Stimulated activated CD4-positive, alpha-beta T cell treated with anti-CD3 and anti-CD28 coated beads, TNF-alpha, amount 100 ng/mL, for 1 hour (primary cell): ENCODE measurements around the gene RBM47.
A peak's percentile ranks its signal among the peaks of the same experiment; 100 is the strongest.
"Not testable (repeated sequence)": the region's sequence is repeated elsewhere in the genome, so short reads cannot be mapped to it uniquely, and the experiment has no call there.

ENCODE experiments used
- DNase-seq, 3 donors: peaks; one replicate each; pipeline ENCODE4 v3.0.0-alpha.2; 2020; ENCODE audit warnings: low read depth in 3 of 3, low spot score in 1 of 3

The RBM47 gene

DNA sequence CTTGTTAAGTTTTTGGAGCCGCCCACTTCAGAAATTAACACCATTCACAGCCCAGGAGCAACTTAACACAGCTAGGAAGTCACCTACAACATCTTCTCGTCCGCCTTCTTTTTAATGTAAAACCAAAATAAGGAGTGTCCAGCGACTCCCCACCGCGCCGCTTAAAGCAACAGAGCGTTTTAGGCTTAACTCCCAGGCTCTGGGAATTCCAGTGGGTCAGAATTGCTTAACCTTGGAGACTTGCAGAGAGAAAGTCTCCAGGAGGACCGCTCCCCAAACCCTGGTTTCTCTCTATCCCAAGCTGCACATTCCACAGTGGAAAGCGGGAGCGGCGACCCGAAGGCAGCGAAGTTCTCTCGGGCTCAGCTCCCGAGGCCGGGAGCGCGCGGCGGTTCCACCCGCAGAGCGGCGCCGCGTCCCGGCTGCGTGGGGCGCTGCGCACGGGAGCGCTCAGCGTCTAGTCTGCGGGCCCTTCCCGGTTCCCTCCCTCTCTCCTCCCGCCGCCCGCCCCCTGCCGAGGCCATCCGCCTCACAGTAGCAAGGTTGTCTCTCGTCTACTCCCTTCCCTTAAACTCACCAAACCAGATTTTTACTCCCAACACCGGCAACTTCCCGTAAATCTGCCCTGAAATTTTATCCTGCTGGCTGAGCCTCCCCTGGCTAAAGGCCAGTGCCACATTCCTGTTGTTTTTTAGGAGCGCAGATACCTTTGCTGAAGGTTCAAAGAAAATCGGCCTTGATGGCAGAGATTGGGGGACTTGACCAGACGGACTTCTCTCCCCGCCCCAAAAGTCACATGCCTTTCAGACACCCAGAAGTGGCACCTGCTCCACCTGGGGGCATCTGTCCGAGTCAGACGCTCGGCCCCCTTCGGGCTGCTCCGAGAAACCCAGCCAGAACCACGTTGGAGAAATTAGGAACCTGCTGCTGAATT, at the start of gene RBM47:
Gene RBM47, minus strand, starts transcription at position 464 of the 934 bp plus-strand sequence. CDS start 190,971 bp downstream, outside the sequence.
- DNase-seq = peak in 1 of 3 donors; percentile 15

DNA sequence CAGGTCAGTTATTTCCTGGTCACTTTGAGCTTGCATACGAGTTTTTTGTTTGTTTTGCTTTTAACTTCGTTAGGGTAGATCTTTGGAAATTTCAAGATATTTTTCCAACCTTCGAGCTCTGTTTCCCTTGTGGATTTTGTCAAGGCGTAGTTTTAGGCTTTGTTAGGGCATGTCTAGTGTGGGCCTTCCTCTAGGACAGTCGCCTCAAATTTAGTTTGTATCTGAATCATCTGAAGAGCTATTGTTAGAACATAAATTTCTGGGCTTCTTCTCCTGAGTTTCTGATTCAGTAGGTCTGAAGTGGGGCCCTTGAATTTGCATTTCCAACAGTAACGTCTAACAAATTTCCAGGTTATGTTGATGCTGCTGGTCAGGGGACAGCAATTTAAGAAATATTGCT, 48.8 kb upstream of the RBM47 start:
- no peak for DNase-seq

DNA sequence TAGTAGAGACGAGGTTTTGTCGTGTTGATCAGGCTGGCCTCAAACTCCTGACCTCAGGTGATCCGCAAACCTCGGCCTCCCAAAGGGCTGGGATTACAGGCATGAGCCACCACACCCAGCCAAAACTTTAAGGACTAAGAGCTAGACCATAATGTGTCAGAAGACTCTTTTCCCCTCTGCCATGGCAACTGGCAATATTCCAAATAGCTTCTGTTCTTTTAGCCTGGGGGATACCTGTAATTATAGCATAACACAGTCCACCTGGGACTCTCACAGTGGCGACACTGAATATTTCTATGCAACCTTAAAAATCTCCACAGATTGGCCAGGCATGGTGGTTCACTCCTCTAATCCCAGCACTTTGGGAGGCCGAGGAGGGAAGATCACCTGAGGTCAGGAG, 45.5 kb upstream of the RBM47 start:
- DNase-seq = no peak

DNA sequence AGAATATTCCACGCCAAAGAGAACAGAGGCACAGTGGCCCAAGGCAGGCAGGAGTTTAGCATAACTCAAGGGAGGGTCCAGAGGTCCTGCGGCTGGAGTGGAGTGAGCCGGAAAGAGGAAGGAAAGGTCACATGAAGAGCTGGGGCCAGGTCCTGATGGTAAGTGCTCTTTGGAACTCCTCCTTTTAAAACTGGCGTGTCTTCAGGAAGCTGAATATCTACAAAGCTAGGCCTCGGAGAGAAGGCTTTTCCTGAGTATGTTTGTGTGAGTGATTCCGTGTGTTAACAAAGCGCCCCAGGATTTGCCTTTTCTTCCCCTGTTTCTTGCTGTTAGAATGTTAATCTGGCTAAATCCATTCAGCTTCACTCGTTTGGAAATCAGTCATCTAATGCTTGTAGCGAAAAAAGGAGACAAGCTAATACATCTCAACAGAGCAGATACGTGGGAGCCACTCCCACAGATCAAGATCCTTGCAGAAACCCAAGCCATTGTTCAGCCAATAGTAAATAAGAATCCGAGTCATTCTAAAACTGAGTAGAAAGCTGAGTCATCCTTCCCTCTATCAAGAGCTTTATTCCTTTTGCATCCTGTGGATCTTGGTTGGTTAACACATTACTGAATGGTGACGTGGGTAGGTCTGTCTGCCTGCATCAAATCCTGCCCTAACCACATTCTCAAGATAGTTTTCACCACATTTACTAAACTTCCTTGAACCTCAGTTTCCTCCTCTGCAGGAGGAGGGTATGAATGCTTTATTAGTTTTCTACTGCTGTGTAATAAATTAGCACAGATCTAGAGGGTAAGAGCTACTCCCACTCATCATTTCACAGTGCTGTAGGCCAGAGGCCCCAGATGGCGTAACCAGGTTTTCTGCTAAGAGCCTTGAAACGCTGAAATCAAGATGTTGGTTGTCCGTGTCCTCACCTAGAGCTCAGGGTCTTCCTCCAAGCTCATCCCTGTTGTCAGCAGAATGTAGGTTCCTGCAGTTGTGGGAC, 43.2 kb upstream of the RBM47 start:
- no peak for DNase-seq

DNA sequence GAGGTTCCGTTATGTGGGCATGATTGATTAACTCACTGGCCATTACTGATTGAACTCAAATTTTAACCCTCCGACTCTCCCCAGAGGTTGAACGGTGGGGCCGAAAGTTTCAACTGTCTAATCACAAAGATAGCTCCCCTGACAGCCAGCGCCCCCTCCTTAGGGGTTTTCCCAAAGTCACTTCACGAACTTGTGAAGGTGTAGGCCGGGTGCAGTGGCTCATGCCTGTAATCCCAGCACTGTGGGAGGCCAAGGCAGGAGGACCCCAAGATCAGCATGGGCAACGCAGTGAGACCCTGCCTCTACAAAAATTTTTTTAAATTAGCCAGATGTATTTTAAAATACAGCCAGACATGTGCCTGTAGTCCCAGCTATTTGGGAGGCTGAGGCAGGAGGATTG, 39.8 kb upstream of the RBM47 start:
- DNase-seq = no peak

DNA sequence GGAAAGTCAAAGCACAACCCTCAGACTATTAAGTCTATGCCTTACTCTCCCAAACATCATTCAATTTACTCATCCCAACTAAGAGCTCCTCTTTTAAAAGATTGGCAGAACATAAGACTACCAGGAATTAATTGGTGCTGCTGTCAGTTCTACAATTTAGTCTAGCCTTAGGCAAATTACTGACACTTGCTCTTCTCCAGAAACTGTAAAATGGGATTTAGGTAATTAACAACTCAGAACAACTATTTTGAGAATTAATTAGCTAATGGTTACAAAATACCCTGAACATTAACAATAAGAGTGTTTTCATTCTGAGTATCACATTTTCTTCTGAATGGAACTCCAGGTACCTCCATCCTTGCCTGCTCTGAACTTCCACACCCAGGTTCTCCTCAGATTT, 36.2 kb upstream of the RBM47 start:
- no peak for DNase-seq

DNA sequence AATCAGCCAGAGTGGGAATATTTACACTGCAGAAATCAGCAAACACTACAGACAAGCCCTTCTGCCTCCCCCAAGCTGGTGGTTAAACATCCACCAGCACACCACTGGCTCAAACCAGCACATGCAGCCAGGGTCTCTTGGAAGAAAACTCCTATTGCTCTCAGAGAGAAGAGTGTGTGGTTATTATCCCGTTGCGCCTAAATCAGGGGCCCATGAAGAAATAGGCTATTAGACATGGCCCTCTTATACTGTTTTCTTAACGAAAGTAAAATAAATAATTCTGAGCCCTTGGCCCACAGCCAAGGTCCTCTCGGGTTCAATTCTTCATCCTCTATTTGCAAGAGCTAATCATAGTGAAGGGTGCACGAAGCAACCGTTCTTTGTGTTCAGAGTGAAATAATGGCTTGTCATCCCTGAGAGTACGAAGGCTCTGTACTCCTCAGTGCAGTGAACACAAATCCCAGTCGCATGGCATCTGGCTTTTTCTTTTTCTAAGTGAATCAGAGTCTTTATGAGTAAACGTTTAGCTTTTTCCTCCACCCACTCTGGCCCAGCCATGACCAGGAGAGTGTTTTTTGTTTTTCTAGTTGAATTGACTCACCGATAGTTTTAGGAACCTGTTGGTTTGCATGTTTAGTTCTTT, 33.4 kb upstream of the RBM47 start:
- no peak for DNase-seq

DNA sequence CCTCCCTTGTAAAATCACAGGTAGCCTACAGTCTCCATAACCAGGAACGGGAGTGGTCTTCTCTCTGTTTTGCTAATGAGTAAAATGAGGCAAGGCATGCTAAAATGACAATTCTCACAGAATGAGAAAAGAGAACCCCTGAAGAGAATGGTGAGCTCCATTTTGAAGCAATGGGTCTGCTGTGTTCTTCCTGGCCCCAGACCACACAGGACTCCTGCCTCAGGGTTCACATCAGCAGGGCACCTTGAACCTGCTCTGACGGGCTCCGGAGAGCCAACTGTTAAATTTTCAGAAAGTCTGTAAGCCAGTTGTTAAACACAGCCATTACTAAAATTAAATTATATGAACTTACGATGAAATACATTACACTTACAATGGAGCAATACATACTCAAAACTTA, 32.1 kb upstream of the RBM47 start:
- no peak for DNase-seq

DNA sequence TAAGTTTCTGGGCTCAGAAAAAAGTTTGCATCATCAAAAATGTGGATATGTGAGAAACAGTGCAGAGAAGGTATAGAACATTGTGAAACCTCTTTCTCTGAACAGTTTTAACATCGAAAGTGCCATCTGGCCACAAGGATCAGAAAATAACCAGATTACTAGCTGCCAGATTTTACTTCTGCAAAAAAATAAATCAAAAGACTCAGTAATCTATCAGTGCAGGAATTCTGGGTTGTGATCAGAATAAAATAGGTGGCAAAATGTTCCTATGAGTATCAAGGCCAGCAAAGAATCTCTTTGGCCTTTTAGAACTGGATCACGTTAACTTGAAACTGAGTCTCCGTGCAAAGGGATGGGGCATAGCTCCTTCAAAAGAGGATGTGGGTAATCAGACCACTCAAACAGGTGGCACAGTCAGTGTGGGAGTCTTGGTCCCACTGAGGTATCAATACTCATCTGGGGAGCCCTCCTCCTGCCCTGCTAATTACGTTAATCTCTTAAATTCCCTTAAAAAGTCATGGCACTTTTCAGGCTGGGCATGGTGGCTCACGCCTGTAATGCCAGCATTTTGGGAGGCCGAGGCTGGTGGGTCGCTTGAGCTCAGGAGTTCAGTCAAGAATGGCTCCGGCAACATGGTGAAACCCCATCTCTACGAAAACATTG, 26.7 kb upstream of the RBM47 start:
- no peak for DNase-seq

DNA sequence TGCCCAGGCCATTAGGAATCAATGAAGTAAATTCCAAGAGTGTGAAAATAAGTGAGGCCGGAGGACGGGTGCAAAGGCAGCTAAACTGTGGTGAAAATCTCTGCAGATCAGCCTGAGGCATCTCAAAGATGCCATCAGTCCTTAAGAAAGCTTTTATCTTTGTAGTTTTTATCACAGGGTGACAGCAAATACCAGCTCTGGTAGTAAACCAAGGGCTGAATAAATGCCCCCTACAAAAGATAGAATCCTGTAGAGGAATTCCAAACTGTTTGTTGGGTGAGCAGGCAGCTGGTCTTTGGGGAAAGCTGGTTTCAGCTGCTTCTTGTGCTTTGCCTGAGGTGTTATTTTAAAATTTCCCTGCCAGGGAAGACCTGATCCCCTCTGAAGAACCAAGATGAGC, 21.6 kb upstream of the RBM47 start:
- DNase-seq = no peak

DNA sequence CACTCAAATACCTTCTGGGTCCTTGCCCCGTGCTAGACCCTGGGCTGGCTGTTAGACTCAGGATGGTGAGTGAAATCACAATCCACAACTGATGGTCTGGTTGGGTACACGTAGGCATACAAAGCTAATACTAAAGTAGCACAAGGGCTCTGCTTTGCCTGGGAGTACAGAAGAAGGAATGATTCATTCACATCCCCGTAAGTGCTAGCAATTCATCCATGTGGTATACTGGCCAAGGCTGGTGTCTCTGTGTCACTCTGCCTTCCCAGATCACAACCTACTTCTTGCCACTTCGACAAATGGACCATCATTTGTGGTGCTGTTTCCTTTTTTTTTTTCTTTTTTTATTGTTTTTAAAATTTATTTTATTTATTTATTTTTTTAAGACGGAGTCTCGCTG, 19.7 kb upstream of the RBM47 start:
- no peak for DNase-seq

DNA sequence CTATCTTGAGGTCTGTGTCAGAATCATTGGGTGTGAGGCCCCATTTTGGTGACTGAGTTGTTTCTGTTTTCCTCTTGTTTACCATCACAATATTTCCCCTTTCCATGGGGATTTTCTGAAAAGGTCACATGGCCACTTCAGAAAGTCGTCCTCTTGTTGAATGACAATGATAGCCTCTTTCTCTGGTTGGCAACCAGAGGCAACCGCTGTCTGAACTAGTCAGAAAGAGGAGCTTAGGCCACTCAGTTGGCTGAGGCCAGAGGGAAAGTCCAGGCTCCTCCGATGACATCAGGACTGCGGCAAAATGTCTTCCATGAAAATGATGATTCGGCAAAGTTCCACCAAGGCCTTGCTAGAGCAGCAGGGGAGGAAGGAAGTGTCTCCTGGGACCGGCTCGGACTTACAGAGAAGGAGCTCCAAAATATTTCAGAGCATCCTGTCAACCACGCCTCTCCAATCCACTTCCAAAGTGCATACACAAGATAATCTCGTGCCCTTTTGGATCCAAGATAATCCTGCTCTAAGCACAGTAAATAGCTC, 19.1 kb upstream of the RBM47 start:
- no peak for DNase-seq

DNA sequence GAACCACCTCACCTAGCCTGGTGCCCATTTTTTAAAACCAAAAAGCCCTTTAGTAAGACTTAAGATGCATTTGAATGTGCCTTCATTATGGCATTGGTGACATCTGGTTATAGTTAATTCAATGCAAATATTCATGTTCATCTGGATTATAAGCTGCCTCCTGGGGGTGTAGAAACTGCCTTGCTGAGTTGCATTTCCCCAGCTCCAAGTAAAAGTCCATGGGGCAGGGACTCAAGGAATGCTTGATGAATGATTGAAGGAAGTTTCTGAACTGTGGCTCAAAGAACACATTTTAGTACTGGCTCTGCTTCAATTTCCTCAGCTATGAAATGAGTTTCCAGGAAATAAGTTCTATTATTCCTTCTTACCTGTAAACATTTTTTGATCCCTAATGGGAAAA, 18.5 kb upstream of the RBM47 start:
- DNase-seq = no peak

DNA sequence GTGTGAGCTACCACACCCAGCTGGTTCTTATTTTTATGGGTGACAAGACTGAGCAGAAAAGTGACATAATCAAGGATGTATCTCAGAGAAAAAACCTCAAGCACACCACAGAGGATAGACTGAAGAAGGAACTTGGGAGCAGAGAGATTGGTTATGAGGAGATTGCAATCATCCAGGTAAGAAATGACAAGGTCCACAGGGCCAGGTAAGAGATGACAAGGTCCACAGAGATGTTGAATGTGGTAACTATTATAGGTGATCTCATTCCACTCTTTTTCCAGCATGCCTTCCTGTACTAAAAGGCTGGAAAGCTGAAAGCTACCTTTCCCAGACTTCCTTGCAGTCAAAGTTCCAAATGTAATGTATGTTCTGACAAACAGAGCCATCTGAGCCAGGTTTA, 15.9 kb upstream of the RBM47 start:
- DNase-seq = no peak

DNA sequence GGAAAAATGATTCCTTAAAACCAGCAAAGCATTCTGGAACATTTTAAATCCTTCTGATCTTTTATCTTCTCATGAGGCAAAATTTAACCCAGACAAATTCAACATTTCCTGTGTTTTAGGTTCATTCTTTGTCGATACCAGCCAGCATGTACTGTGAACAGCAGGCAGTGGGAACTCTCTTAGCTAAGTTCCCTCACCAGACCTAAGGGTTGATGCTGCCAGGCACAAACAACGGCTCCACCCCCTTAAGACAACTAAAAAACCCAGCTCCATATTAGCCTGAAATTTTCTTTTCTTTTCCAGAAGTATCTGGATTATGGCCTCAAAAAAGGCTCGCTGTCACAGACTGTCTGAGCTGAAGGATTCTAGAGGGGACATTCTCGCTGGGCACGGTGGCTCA, 2.4 kb upstream of the RBM47 start:
- DNase-seq = no peak

DNA sequence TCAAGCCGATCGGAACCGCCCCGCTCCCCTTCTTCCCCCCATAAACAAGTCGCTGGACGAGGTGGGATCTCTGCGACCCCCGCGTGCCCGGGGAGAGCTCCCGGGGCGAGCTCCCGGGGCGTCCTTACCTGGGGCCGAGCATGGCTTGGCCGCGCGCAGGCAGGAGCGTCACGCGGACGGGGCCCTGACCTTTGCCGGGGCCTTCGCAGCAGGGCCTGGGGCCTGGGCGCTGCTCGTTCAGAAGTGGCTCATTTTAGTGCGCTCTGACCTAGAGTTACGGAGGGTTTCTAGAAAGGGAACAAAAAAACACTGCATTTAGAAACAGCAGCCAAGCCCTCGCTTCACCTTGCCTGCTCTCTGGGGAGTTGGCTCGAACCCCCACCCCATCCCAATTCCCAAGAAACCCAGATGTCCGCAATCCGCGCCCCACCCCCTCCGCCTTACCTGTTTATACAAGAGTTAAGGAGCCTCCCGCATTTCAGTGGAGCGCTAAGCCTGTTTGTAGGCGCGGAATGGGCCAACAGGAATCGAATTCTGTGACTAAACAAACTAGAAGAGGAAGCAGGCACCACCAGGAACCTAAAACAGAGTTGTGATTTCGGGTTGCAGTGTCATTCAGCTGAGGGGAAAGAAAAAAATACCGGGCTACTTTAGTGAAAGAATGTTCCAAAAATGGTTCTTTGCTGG, 814 bp upstream of the RBM47 start:
- DNase-seq = no peak

DNA sequence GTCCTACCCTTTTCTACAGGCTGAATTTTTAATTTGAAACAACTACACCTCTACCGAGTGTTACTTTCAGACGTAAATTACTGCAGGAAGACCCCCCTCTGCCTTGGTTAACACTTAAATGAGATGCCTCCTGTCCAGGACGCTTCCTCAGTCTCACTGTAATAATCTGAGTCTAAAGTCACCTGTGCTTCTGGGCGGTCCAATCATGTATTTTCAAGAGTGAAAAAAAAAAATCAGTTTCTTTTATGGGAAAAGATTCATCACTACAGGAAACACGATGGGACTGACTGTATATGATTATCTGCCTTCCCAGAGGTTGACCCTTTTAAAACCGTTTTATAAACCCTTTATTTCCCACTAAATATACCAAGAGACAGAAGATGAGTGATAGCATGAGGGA, 776 bp downstream of the RBM47 start:
- no peak for DNase-seq

DNA sequence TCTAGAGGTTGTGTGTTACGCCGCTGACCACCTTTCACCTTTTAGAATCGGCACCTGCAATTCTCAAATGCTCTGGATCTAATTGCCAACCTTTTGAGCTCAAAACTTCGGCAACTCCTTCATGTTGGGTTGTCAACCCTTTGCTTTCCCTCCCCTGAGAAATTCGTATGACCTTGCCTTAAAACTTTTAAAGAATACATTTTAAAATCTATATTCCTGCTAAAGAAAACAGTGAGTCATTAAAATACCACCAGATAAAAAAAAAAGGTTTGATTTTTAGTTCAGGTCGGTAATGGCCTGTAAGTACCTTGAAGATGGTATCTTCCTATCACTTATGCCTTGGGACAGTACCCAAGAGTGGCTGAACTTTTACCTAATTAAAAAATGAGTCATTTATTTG, 1.3 kb downstream of the RBM47 start:
- DNase-seq = not testable (repeated sequence)

DNA sequence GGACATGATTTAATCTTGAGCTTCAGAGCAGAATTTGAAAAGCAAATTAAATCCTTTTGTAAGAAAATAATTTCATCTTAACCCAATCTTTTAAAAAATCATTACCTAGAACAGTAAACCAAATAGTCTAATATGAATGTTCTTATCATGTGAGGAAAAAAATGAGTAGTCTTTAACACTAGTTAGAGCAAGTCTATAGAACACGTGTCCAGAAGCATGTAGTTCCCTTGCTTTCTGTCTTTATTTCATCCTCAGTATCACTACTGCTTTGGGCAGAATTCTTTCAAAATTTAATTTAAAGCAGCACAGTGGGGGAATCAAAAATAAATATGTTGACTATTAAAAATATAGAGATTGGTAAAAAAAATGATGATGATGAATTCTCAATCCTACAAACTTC, 2.1 kb downstream of the RBM47 start:
- no peak for DNase-seq
